Activated CD4-positive, alpha-beta T cell treated with anti-CD3 and anti-CD28 coated beads for 1 hour (primary cell): ENCODE data around the gene NPFFR1.
"Not testable (repeated sequence)": the region's sequence is repeated elsewhere in the genome, so short reads cannot be mapped to it uniquely, and the experiment has no call there.

Experiments used
- DNase-seq: peaks from one replicate; pipeline ENCODE4 v3.0.0-alpha.2; 2020

The NPFFR1 gene

DNA sequence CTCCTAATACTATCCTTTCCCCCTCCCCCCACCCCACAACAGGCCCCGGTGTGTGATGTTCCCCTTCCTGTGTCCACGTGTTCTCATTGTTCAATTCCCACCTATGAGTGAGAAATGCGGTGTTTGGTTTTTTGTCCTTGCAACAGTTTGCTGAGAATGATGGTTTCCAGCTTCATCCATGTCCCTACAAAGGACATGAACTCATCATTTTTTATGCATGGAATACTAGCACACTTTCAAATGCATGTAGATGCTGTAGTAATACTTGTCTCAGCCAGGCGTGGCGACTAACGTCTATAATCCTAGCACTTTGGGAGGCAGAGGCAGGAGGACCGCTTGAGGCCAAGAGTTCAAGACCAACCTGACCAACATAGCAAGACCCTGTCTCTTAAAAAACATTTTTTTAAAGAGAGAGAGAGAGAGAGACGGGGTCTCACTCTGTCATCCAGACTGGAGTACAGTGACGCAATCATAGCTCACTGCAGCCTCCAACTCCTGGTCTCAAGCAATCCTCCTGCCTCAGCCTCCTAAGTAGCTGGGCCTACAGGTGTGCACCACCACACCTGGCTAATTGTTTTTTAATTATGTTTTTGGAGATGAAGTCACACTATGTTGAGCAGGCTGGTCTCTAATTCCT is 60.9 kb downstream of the NPFFR1 start:
- DNase-seq = not testable (repeated sequence)

DNA sequence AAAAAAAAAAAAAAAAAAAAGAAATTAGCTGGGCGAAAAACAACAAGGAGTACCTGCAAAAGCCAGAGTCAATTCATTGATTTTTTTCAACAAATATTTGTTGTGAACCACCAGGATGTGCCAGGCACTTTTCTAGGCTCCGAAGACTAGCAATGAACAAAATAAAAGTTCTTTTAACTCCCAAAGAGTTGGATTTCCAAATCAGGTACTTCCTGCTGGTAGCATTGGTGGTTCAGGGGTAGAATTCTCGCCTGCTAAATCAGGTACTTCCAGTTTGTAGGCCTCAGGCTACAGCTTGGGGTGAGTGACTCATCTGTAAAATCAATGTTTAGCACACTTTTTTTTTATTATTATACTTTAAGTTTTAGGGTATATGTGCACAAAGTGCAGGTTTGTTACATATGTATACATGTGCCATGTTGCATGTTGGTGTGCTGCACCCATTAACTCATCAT is 61.4 kb downstream of the NPFFR1 start:
- DNase-seq = no peak

DNA sequence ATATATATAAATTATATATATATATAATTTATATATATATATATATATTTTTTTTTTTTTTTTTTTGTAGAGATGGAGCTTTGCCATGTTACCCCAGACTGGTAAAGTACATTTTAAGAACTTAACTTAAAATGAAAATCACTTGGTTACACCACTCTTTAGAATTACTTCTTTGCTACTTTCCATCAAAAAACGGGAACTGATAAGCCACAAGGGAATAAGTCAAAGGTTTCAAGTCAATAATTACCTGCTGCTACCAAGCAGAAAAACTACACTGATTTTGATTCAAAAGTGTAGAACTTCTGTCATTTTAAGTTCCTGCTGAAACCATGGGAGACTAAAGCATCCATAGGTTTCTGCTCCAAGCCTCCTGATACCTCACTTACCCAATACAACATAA is 62.8 kb downstream of the NPFFR1 start:
- no peak for DNase-seq

DNA sequence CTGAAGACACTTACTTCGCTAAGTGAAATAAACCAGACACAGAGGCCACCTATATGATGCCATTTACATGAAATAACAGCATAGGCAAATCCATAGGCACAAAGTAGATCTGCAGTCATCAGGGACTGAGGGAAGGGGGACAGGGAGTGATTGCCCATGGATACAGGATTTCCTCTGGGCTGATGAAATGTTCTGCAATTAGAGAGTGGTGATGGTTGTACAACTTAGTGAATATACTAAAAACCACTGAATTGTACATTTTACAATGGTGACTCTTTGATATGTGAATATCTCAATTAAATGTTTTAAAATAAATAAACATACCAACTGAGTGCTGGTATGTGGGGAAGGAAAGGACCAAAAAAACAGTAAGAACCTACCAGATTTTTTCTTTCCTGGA is 70.9 kb downstream of the NPFFR1 start:
- DNase-seq = no peak

DNA sequence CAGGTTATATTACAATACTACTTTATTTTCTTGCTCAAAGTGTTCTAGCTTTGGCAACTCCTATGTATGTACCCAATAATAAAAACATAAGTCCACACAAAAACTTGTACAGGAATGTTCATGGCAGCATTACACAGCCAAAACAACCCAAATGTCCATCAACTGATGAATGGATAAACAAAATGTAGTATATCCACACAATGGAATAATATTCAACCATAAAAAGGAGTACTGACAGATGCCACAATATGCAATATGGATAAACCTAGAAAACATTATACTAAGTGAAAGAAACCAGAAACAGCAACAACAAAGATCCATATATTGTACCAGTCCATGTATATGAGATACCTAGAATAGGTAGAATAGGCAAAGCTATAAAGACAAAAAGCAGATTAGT is 71.5 kb downstream of the NPFFR1 start:
- no peak for DNase-seq

DNA sequence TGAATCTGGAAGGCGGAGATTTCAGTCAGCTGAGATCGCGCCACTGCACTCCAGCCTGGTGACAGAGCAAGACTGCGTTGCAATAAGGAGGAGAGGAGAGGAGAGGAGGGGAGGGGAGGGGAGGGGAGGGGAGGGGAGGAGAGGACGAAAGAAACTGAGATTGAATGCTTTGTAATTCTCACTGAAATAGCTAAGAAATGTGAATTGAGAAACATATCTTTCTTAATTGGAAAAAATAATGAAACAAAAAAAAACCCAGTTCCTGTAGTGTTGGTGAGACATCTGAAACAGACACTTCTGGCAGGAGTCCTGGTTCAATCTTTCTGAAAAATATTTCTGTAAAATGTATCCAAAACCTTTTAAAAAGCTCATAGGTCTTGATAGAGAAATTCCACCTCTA is 77.0 kb downstream of the NPFFR1 start:
- no peak for DNase-seq

DNA sequence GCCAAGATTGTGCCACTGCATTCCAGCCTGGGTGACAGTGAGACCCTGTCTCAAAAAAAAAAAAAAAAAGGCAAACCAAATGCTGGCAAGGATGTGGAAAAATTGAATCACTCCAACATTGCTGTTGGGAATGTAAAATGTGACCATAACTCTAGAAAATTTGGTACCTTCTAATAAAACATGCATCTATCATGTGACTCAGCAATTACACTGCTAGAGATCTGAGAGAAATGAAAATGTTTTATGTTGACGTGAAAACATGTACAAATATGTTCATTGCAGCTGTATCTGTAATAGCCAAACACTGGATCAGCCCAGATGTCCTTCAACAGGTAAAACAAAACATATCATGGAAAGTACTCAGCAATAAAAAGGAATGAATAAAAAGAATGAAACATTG is 82.7 kb downstream of the NPFFR1 start:
- DNase-seq = no peak

DNA sequence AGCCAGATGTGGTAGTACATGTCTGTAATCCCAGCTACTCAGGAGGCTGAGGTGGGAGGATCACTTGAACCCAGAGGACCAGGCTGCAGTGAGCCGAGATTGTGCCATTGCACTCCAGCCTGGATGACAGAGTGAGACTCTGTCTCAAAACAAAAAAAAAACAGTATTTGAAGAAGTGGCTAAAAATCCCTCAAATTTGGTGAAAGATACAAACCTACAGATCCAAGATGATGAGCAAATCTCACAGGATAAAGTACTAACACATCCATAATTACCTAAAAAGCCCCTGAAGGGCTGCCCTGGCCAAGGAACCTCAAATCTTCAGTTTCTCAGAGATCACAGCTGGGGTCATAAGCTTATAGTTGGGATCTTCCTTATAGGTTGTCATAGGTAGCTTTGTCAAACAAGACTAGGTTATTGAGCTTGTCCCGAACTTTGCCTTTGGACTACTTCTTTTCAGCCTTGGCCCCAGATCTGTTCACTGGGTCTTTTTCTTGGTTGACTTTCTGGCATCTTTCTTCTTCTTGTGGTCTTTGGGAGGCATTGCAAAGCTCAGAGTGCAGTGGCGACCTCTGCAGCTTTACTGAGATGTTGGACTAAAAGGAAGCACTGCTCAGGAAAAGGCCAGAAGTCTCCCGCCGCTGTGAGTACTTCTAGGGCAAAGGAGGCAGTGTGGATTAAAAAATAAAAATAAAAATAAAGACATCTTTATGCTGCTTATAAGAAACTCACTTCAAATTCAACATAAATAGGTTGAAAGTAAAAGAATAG is 84.9 kb downstream of the NPFFR1 start:
- no peak for DNase-seq
